GM23338 (cell line): Measurements from ENCODE around the gene IL1F10. TPM values are rescaled to one million over a fixed set of nuclear protein-coding genes. Genes with fewer than 3 reads are reported as not detected.

Experiments used
- ATAC-seq: fragments of 200-7000 bp; cut with Tn5 transposase; 3 replicates; pipeline ENCODE4 v1.9.1; 2020
- DNase-seq: peaks from one replicate; pipeline ENCODE4 v3.0.0-alpha.2; 2015; ENCODE audit warnings: low spot score
- H2AFZ ChIP-seq: fragments of 200-600 bp; sonication (generic); 2 replicates; pipeline ENCODE4 v1.8.0; 2016; ENCODE audit warnings: antibody characterized with exemption, mild to moderate bottlenecking, moderate library complexity
- H3F3A ChIP-seq: fragments of 200-600 bp; sonication (generic); replicated peaks from 2 replicates; pipeline ENCODE4 v1.8.0; 2017; ENCODE audit warnings: antibody characterized with exemption, mixed run types, low read depth
- H3K27ac ChIP-seq: fragments of 200-600 bp; sonication (generic); 2 replicates; pipeline ENCODE4 v1.6.1; 2016; ENCODE audit warnings: low read depth
- H3K27me3 ChIP-seq: fragments of 200-600 bp; sonication (generic); 2 replicates; pipeline ENCODE4 v1.8.0; 2016; ENCODE audit warnings: mild to moderate bottlenecking, mixed run types, moderate library complexity; ENCODE audit not compliant: insufficient read depth
- H3K36me3 ChIP-seq: fragments of 200-600 bp; sonication (generic); 2 replicates; pipeline ENCODE4 v1.8.0; 2016; ENCODE audit warnings: mild to moderate bottlenecking; ENCODE audit not compliant: insufficient read depth
- H3K4me1 ChIP-seq: fragments of 200-600 bp; sonication (generic); 2 replicates; pipeline ENCODE4 v1.8.0; 2016; ENCODE audit warnings: mild to moderate bottlenecking, moderate library complexity; ENCODE audit not compliant: insufficient read depth
- H3K4me2 ChIP-seq: fragments of 200-600 bp; sonication (generic); 2 replicates; pipeline ENCODE4 v1.7.1; 2017; ENCODE audit warnings: mixed run types
- H3K4me3 ChIP-seq: fragments of 200-600 bp; sonication (generic); 2 replicates; pipeline ENCODE4 v1.6.1; 2016; ENCODE audit warnings: mixed run types
- H3K79me2 ChIP-seq: fragments of 200-600 bp; sonication (generic); replicated peaks from 2 replicates; pipeline ENCODE4 v1.8.0; 2017; ENCODE audit warnings: mild to moderate bottlenecking; ENCODE audit not compliant: insufficient read depth
- H3K9me2 ChIP-seq: fragments of 200-600 bp; sonication (generic); 2 replicates; pipeline ENCODE4 v1.8.0; 2017; ENCODE audit not compliant: insufficient read depth
- H4K20me1 ChIP-seq: fragments of 200-600 bp; sonication (generic); replicated peaks from 2 replicates; pipeline ENCODE4 v1.8.0; 2017; ENCODE audit warnings: mild to moderate bottlenecking; ENCODE audit not compliant: insufficient read depth
- H3K27ac Mint-ChIP-seq: 2 replicates; pipeline ENCODE4 v1.8.0; 2020; ENCODE audit warnings: inconsistent platforms, mild to moderate bottlenecking, moderate library complexity, mixed read lengths
- H3K27me3 Mint-ChIP-seq: 3 replicates; pipeline ENCODE4 v1.8.0; 2022; ENCODE audit warnings: low read depth, mild to moderate bottlenecking, moderate library complexity, mixed read lengths, inconsistent platforms; ENCODE audit not compliant: insufficient read depth, poor library complexity
- H3K36me3 Mint-ChIP-seq: 3 replicates; pipeline ENCODE4 v1.8.0; 2021; ENCODE audit warnings: low read depth, mild to moderate bottlenecking, inconsistent platforms, moderate library complexity, mixed read lengths
- H3K4me1 Mint-ChIP-seq: 3 replicates; pipeline ENCODE4 v1.8.0; 2020; ENCODE audit warnings: mild to moderate bottlenecking, inconsistent platforms, mixed read lengths
- H3K4me3 Mint-ChIP-seq: 3 replicates; pipeline ENCODE4 v1.8.0; 2021; ENCODE audit warnings: moderate library complexity, mild to moderate bottlenecking, inconsistent platforms, mixed read lengths
- H3K9me3 Mint-ChIP-seq: 3 replicates; pipeline ENCODE4 v1.8.0; 2020; ENCODE audit warnings: moderate library complexity, mild to moderate bottlenecking, inconsistent platforms, mixed read lengths
- CREB1 ChIP-seq: fragments of 250-450 bp; sonication (Bioruptor Pico); IDR thresholded peaks from 2 replicates; pipeline ENCODE4 v1.5.0; 2020; ENCODE audit warnings: low read depth, mild to moderate bottlenecking, moderate library complexity
- CTCF ChIP-seq, 2 experiments: fragments of 200-600 bp in 1 of 2; sonication (generic) in 1 of 2; conservative IDR thresholded peaks; 2 replicates each; pipeline versions ENCODE4 v1.5.1 to v1.6.1; 2016 to 2017; ENCODE audit warnings: antibody characterized with exemption in 2 of 2, low read depth in 2 of 2, mild to moderate bottlenecking in 2 of 2, moderate library complexity in 1 of 2
- ETS1 ChIP-seq: IDR thresholded peaks from 2 replicates; pipeline ENCODE4 v1.6.1; 2016; ENCODE audit warnings: antibody characterized with exemption
- EZH2phosphoT487 ChIP-seq: fragments of 200-600 bp; sonication (generic); IDR thresholded peaks from one replicate; pipeline ENCODE4 v1.8.1; 2018; ENCODE audit warnings: antibody characterized with exemption; ENCODE audit not compliant: unreplicated experiment
- JUNB ChIP-seq: IDR thresholded peaks from one replicate; pipeline ENCODE4 v1.6.1; 2016; ENCODE audit warnings: antibody characterized with exemption; ENCODE audit not compliant: unreplicated experiment
- NANOG ChIP-seq: IDR thresholded peaks from 2 replicates; pipeline ENCODE4 v1.6.1; 2016; ENCODE audit warnings: antibody characterized with exemption, borderline replicate concordance
- POLR2AphosphoS5 ChIP-seq: IDR thresholded peaks from 2 replicates; pipeline ENCODE4 v1.6.1; 2016; ENCODE audit warnings: antibody characterized with exemption, low read depth
- ZNF114 ChIP-seq: fragments of 250-450 bp; sonication (Bioruptor Pico); IDR thresholded peaks from 2 replicates; pipeline ENCODE4 v1.5.0; 2020; ENCODE audit warnings: mild to moderate bottlenecking, moderate library complexity
- ZNF462 ChIP-seq: fragments of 250-450 bp; sonication (Bioruptor Pico); IDR thresholded peaks from 2 replicates; pipeline ENCODE4 v1.5.0; 2020; ENCODE audit warnings: mild to moderate bottlenecking, moderate library complexity
- polyA plus RNA-seq: library from polyadenylated mRNA; unstranded; fragments of >200 nt; fragmentation: Nextera tagmentation; extraction: Ambion mirVana; gene quantifications from 2 replicates; pipeline ENCODE4 v1.2.1, GENCODE V29; 2016
- total RNA-seq: library from RNA; depleted of rRNA; stranded (reverse); fragments of >200 nt; shearing (Covaris generic); gene quantifications from 2 replicates; pipeline ENCODE4 v1.2.3, GENCODE V29; 2014
- TF ChIP-seq, protein P1 (sequence below): IDR thresholded peaks from one replicate; pipeline ENCODE4 v1.6.1; 2018; ENCODE audit warnings: antibody characterized with exemption; ENCODE audit not compliant: unreplicated experiment

The IL1F10 gene
- total and polyA plus RNA-seq, 2 experiments from 2014 or later, result not detected

- H4K20me1 ChIP-seq, result no peaks in the 10 kb centered on the region
- no peaks in the 10 kb centered on the region for H3K4me1 ChIP-seq
- H3K27me3 ChIP-seq, result no peaks in the 10 kb centered on the region
- peaks cover 6% of the 10 kb centered on the region; the same call in 1 of the 3 replicates for H3K4me1 Mint-ChIP-seq
- H3F3A ChIP-seq, result no peaks in the 10 kb centered on the region
- H2AFZ ChIP-seq, result no peak overlapping the region
- no peaks in the 10 kb centered on the region for H3K9me2 ChIP-seq
- DNase-seq (no peak), ATAC-seq (no peak)
- H3K4me3 ChIP-seq, result no peak overlapping the region
- no peak for TF ChIP-seq NANOG
- no peak overlapping the region for H3K27ac Mint-ChIP-seq
- no peaks in the 10 kb centered on the region for H3K36me3 ChIP-seq
- H3K27me3 Mint-ChIP-seq, result peaks cover 5% of the 10 kb centered on the region
- H3K4me2 ChIP-seq, result no peak overlapping the region
- no peaks in the 10 kb centered on the region for H3K79me2 ChIP-seq
- H3K27ac ChIP-seq, result no peak overlapping the region
- peaks cover 12% of the 10 kb centered on the region for H3K36me3 Mint-ChIP-seq
- H3K4me3 Mint-ChIP-seq, result no peak overlapping the region
- H3K9me3 Mint-ChIP-seq, result peaks cover 54% of the 10 kb centered on the region
Observed at GRCh38 chr2:113056521-113056920, 11.2 kb upstream of the IL1F10 start.

- Histone ChIP-seq H3K4me1 (no peaks in the 10 kb centered on the region), H3K36me3 (no peaks in the 10 kb centered on the region), H3K9me2 (no peaks in the 10 kb centered on the region), H3K4me2 (no peak overlapping the region), H3K27ac (no peak overlapping the region), H3F3A (no peaks in the 10 kb centered on the region), H2AFZ (no peak overlapping the region), H3K27me3 (no peaks in the 10 kb centered on the region), H3K79me2 (no peaks in the 10 kb centered on the region), H3K4me3 (no peak overlapping the region), H4K20me1 (no peaks in the 10 kb centered on the region)
- no peak overlapping the region for H3K4me3 Mint-ChIP-seq
- DNase-seq (no peak), ATAC-seq (no peak)
- no peak overlapping the region for H3K27ac Mint-ChIP-seq
- H3K27me3 Mint-ChIP-seq, result peaks cover 5% of the 10 kb centered on the region
- peaks cover 49% of the 10 kb centered on the region for H3K9me3 Mint-ChIP-seq
- peaks cover 12% of the 10 kb centered on the region for H3K36me3 Mint-ChIP-seq
- peaks cover 6% of the 10 kb centered on the region; the same call in 1 of the 3 replicates for H3K4me1 Mint-ChIP-seq
- TF ChIP-seq CTCF (conservative IDR thresholded peaks at IDR 0.05; ENCODE audit: low read depth in 2 of 2) (no peak), CREB1 (no peak), POLR2AphosphoS5 (no peak), ZNF462 (CRISPR knock-in tag) (no peak), EZH2phosphoT487 (no peak), ETS1 (no peak), ZNF114 (CRISPR knock-in tag) (no peak), NANOG (no peak), JUNB (no peak)
- TF ChIP-seq, protein P1, sequence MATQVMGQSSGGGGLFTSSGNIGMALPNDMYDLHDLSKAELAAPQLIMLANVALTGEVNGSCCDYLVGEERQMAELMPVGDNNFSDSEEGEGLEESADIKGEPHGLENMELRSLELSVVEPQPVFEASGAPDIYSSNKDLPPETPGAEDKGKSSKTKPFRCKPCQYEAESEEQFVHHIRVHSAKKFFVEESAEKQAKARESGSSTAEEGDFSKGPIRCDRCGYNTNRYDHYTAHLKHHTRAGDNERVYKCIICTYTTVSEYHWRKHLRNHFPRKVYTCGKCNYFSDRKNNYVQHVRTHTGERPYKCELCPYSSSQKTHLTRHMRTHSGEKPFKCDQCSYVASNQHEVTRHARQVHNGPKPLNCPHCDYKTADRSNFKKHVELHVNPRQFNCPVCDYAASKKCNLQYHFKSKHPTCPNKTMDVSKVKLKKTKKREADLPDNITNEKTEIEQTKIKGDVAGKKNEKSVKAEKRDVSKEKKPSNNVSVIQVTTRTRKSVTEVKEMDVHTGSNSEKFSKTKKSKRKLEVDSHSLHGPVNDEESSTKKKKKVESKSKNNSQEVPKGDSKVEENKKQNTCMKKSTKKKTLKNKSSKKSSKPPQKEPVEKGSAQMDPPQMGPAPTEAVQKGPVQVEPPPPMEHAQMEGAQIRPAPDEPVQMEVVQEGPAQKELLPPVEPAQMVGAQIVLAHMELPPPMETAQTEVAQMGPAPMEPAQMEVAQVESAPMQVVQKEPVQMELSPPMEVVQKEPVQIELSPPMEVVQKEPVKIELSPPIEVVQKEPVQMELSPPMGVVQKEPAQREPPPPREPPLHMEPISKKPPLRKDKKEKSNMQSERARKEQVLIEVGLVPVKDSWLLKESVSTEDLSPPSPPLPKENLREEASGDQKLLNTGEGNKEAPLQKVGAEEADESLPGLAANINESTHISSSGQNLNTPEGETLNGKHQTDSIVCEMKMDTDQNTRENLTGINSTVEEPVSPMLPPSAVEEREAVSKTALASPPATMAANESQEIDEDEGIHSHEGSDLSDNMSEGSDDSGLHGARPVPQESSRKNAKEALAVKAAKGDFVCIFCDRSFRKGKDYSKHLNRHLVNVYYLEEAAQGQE, result no peak
Observed at GRCh38 chr2:113057117-113057516, 10.7 kb upstream of the IL1F10 start.
